LNCAP (cell line): Measurements from ENCODE around the gene TMEM181.

ENCODE experiments used
- CTCF ChIP-seq: fragments of 450-650 bp; IDR thresholded peaks from 2 replicates; pipeline ENCODE4 v1.5.1; 2017; ENCODE audit warnings: mild to moderate bottlenecking

The TMEM181 gene

GRCh38 chr6:158619922-158620801, 60.3 kb downstream of the TMEM181 start:
- no peak for TF ChIP-seq CTCF

- no peak for TF ChIP-seq CTCF
Observed at GRCh38 chr6:158620963-158621693, 61.2 kb downstream of the TMEM181 start.

GRCh38 chr6:158621694-158622544, 62.0 kb downstream of the TMEM181 start:
- TF ChIP-seq CTCF, result no peak

GRCh38 chr6:158622545-158623190, 62.8 kb downstream of the TMEM181 start:
- TF ChIP-seq CTCF, result no peak

GRCh38 chr6:158624684-158625682, 65.1 kb downstream of the TMEM181 start:
- no peak for TF ChIP-seq CTCF

GRCh38 chr6:158625881-158626305, 66.0 kb downstream of the TMEM181 start:
- no peak for TF ChIP-seq CTCF
